ENCODE measurements around the gene CAMTA1.

Gene CAMTA1

DNA sequence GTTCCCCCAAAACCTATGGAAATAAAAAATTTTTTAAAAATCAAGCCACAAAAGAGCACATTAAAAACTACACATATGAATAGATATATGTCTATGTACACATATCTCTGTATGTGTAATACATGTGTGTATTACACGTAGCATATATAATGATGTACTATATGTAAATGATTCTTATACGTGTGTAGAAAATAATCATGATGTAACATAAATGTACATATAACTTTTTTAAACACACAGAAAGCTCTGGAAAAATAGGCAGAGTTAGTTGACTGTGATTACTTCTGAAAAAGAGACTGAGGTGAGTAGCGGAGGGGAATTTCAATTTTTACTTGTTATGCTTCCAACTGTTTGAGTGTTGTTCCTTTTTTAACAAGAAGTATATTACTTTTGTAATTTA is 405.0 kb downstream of the CAMTA1 start:
- no peak for DNase-seq (ENCODE audit: low read depth in 2 of 2)

DNA sequence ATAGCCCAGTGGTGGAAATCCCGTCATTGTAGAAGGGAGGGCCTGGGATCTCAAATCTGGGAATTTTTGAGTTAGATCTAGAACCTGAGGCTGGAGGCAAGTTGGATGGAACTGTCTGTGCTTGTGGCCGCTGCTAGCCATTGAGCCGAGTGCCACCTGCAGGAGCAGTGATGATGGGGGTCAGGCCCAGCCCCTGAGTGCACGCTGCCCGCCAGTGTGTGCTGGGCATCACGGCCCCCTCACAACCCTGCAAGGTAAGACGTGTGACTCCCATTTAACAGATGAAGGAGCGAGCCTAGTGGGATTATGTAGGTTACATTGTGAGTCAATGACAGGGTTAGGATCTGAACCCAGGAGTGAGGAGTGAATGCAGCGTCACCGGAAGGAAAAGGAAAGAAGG is 407.2 kb downstream of the CAMTA1 start:
- no peak for DNase-seq (ENCODE audit: low read depth in 2 of 2)

DNA sequence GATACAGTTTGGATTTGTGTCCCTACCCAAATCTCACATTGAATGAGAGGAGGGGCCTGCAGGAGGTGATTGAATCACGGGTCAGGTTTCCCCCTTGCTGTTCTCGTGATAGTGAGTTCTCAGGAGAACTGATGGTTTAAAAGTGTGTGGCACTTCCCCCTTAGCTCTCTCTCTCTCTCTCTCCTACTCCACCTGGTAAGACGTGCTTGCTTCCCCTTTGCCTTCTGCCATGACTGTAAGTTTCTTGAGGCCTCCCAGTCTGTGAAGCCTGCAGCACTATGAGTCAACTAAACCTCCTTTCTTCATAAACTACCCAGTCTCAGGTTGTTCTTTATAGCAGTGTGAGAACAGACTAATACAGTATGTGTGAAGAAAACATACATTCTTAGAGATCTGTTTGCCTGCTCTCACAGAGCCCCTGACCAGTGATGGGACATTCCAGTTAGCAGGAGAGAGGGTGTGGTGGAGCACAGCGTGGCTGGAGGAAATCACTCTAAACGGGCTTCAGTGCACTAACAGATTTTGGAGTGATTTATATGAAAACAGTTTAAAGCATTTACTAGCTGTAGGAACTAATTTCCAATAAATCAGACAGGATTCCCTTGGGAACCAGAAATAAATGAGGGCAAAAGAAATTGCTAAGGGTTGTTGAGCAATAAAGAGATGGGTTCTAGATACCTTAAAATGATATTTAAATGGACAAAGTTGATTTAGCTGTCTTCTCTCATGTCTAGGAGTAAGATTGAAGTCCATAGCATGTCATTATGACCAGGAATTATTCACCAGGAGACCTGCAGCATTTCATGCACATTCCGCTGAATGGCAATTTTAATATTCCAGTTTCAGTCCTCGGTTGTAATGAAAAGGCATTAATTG is 411.0 kb downstream of the CAMTA1 start:
- DNase-seq (ENCODE audit: low read depth in 2 of 2), result no peak

DNA sequence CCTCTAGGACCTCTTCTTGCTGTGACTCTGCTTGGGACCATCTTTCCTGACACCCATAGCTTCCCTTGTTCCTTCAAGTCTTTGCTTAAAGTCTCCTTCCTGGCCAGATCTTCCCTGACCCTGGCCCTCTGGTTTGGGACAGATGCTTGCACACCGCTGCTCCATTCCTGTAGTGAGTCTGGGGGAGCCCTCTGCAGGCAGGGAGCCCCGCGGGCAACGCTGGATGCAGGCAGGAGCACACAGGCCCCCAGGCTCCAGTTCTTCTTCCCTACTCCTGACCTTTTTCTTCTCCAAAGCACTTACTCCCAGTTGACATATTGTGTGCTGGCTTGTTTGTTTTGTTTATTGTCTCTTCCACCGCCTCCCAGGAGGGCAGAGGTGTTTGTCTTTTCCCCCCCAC is 413.4 kb downstream of the CAMTA1 start:
- no peak for DNase-seq (ENCODE audit: low read depth in 2 of 2)

DNA sequence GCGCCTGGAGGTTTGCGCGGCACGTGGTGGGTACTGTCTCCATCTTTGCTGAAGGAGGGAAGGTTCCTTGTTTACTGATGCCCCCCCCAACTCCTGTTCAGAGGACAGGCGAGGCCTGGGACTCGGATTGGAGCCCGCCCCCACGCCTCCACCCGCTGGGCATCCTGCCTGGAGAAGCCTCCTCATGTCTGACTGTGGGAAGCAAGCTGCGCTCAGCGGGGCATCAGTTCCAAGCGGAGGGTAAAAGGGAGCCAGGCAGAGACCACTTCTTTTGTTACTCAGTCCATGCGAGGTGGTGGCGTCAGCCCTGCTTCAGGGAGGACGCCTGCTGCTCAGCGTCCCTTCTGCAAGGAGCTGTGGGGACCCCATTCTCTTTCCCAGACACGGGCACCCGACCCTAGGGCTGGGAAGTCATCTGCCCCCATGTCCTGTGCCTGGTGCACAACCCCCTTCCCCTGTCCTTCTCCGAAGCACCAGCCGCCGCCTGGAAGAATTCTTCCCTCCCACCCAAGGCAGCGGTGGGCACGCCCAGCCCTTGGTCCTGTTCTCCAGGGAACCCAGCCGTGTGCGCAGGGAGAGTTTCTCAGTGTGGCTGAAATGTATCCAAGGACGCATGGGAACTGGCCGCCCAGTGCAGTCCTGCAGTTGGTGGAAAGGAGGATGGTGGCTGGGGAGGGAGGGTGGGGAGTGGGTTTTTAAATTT is 414.0 kb downstream of the CAMTA1 start:
- DNase-seq (ENCODE audit: low read depth in 2 of 2), result no peak

DNA sequence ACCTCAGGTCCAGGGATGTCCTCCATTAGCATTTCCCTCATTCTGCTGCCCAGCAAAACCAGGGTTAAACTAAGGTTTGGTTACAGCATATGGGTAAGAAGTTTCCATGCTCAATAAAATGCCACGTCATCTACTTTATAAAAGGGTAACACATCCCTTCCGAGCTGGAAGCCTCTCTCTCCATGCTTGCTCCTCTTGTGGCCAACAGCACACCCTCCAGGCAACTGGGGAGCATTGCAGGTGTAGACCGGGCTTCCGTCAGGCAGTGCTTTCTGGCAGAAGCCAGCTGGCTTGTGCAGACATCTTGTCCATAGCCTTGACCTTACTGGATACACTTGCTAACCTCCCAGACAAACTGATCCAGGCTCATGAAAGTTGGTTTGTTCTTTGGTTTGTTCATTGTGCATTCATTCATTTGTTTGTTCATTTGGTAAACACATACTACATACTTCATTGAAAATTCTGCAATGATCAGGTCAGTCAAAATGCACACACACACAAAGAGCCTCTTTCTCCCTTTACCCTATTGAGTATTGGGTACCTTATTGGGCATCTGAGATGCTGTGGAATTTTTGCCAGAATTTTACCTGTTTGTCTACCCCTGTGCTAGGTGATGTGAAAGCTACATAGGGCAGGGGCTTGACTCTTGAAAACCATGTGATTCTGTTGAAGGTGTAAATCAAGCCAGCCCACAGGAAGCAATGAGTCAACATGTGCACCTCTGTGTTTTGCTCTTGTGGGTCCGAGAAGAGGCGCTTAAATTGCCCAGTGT is 422.8 kb downstream of the CAMTA1 start:
- DNase-seq (ENCODE audit: low read depth in 2 of 2), result peak; percentile 8 to 18

DNA sequence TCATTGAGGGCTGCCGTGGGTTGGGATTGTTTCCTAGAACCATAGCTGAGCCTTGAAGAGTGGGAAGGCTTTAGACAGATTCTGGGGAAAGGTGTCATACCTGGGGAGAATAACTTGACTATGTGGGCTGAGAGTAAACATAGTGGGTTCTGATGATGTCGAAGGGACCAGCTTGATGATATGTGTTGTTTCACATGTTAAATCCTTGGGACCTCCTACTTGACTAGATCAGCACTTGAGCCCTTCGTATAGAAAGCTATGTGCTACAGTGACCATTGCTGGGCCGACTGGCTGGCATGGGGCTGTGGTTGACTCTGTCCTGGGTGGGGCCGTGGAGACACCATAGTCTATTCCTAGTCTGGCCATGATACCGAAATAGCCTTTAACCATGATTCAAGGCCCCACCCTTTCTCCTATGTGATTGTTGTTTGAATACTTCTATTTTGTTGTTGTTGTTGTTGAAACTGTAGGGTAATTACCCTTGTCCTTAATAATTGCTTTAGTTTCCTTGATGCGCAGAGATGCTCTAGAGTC is 423.5 kb downstream of the CAMTA1 start:
- DNase-seq (ENCODE audit: low read depth in 2 of 2), result no peak

DNA sequence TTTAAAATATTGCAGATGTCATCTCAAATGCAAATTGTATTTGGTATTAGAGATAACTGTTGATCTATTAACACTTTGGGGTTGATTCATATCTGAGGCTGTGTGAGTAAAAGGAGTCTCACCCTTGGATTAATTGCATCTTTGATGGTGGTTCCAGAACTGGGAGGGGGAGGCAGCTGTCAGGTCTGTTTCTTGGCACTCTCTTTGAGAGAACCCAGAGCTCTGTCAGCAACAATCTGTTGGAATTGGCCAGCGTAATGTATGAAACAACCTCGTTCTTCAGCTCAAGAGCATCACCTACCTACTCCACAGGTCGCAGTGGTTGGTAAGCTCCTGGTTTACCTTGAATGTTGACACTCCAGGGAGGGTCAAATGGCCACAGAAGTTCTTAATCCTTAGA is 424.1 kb downstream of the CAMTA1 start:
- no peak for DNase-seq (ENCODE audit: low read depth in 2 of 2)

DNA sequence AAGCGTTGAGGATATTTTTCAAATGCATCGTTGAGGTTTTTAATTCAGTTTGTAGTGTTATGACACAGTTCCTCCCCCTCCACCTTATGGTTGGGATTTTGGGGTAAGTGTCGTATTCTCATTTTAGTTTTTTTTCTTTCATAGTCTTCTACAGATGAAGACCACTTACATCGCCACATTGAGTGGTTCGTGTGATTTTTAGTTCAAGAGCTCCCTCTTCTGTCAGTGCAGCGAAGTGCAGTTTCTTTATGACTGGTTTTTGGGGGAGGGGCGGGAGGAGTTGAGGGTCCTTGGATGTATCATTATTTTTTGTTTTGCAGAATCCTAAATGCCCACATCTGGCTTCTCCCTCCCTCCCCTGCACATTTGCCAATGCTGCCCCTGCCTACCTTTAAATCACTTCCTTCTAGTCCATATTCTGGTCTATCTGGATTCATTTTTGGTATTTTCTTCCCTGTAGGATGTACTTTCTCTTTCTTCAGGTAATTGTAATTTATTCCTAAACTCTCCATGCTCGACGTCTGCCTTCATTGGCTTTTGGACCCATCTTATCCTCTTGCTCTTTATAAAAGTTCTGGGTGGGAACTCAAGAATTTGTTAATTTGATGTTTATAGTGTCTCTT is 433.1 kb downstream of the CAMTA1 start:
- DNase-seq (ENCODE audit: low read depth in 2 of 2), result peak; percentile 15 to 23

DNA sequence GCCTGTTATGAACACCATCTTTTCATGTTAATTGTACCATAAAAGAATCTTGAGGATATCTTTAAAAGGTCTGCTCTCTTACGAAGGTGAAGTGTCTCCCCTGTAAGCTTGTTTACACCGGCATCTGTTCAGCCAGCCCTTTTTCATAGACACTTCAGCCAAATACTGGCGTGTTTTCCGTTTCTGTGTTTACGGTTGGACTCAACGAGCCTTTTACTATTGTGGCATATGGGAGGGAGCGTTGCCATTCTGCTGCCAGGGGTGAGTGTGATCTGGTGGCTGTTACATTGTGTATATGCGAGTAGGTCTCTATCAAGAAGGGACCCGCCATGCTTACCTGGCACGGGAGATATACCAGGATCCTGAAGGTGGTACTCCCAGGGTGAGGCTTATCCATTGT is 433.8 kb downstream of the CAMTA1 start:
- no peak for DNase-seq (ENCODE audit: low read depth in 2 of 2)

DNA sequence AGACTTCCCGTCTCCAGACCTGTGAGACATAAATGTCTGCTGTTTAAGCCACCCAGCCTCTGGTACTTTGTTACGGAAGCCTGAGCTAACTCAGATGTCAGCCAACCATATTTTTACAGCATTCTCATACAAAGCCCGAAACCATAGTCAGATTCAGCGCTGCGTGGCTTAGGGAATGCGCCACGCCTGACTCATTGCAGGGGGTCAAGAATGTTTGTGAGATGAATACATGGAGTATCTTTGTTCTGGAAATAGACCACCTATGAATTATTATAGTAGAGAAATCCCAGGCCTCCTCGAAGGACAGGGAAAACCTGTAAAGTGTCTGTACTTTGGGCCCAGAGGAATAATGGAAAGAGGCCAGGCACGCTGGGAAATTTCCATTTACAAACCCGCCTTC is 434.8 kb downstream of the CAMTA1 start:
- no peak for DNase-seq (ENCODE audit: low read depth in 2 of 2)

DNA sequence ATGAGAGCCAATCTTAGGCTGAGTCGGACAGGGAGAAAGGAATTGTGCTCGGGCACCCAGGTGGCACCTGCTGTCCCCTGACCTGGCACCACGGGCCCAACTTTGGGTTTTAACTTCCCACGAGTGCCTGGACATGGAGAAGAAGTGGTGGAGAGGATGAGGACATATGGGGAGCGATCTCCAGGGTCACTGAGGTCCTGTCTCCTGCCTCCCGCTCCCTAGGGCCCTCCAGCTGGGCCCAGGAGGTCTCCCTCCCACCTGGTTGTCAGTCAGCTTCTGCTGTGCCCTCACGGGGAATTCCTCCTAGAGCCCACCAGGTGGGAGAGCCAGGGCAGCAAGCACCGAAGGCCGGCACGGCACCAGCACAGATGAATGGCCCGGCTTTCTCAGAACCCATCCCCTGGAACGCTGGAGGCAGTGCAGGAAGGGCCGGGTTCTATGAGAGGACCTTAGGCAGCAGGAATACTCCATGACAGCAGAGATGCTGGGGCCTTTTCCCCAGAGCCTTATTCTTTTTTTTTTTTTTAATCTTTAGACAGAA is 435.5 kb downstream of the CAMTA1 start:
- no peak for DNase-seq (ENCODE audit: low read depth in 2 of 2)

DNA sequence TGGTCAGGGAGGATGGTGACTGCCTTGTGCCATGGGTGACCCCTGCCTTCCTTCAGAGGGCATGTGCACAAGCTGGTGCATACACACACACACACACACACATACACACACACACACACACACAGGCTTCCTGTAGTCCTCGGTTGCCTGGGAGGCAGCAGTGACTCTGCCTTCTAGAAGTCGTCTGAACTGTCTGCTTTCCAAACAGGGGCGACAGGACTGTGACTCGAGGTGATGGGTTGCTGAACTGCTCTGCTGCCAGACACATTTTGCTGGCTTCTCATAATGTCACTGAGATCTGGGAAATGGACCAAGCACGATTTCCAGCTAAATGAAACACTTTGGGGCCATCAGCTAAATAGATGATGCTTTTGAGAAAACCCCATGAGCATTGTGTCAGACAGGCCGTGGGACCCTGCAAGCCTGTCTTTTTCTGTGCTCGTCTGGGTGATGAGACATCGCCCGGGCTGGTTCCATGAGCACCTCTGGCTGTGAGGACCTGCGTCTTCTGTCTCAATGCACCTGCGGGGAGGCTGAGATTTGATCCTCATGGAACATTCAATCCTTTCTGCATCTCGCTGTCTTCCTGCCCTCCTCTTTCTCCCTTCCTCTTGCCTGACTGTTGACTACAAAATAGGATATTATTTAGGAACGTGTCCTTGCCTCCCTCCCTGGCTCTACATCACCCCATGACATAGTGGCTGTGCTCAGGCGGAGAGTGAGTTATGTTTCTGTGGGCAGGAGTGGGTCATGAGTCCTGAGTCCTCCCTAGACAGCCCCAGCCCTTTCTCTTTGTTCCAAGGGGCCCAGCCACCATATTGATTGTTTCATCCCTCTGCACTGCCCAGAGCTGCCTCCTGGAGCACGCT is 436.8 kb downstream of the CAMTA1 start:
- no peak for DNase-seq (ENCODE audit: low read depth in 2 of 2)

DNA sequence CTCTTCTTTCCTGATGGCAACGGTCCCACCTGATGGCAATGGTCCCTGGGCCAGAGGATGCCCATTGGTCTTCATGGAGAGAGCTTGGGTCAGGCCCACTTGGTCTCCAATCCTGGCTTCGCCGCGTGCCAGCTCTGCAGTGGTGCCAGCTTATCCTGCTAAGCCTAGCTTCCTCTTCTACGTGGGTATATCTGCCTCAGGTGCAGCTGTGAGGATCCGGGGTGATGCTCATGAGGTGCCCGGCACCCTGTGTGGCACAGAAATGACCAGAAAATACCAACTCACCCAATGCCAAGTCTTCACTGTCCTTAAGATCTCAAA is 437.4 kb downstream of the CAMTA1 start:
- DNase-seq (ENCODE audit: low read depth in 2 of 2), result no peak

DNA sequence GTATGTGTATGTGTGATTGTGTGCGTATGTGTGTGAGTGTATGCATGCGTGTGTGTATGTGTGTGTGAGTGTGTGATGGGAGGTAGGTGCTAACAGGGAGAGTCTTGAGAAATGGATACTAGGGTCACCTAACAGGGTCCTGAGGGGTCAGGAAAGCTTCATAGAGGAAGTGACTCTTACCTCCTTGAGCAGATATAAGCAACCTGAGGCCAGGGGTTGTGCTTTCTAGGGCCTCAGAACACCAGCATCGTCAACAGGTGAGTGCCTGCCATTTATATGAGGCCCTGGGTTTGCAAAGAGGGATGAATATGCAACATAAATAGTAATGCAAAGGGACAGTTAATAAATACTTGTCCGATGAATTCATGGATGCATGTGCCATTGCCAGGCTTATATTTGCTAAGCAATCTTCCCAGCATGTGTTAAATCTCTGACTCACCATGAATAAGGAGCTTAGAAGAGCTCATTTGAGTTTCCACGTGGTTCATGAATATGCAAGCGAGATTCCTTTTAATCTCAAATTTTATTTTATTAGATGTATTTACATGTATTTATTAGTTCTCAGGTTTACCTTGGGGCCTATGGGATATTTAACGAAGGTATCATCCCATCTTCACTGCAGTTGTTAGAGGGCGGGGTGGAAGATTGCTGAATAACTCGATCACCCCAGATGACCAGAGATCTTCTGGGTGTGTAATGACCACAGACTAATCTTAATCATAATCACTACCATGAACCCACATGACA is 438.3 kb downstream of the CAMTA1 start:
- DNase-seq (ENCODE audit: low read depth in 2 of 2), result no peak

DNA sequence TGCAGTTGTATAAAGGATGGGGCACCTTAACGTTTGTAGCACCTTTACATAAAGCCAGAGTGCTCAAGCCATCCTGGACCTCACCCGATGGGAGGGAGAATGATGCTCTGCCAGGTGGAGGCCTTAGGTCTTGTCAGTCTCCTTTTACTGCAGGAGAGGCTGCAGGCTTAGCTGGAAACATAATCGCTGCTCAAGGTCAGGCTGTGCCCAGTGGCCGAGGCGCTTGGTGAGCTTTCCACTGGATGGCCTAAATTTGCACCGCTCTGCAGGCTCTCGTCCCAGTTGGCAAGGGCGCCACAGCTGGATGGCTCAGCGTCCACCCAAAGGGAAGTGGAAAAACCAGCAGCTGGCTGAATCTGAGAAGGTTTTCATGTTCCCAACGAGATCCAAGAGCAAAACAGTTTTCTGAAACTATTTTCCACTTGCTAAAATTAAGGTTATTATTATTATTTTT is 438.9 kb downstream of the CAMTA1 start:
- no peak for DNase-seq (ENCODE audit: low read depth in 2 of 2)

DNA sequence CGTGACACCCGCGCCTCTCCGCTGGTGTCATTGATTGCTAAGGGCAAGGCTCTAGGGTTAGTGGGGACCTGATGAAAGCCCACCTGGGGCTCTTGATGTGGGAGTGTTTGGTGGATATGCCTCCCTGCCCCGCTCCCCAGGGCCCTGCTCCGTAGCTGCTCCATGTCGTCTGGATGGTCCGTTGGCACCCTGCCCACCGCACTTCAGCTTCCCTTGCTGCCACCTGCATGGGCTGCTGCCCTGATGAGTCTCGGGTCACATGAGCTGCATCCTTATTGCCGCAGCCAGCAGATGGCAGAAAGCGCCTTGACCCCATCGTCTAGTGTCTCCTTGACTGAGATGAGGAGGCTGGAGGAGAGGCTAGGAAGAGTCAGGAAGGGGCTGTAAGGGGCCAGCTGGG is 439.4 kb downstream of the CAMTA1 start:
- no peak for DNase-seq (ENCODE audit: low read depth in 2 of 2)

DNA sequence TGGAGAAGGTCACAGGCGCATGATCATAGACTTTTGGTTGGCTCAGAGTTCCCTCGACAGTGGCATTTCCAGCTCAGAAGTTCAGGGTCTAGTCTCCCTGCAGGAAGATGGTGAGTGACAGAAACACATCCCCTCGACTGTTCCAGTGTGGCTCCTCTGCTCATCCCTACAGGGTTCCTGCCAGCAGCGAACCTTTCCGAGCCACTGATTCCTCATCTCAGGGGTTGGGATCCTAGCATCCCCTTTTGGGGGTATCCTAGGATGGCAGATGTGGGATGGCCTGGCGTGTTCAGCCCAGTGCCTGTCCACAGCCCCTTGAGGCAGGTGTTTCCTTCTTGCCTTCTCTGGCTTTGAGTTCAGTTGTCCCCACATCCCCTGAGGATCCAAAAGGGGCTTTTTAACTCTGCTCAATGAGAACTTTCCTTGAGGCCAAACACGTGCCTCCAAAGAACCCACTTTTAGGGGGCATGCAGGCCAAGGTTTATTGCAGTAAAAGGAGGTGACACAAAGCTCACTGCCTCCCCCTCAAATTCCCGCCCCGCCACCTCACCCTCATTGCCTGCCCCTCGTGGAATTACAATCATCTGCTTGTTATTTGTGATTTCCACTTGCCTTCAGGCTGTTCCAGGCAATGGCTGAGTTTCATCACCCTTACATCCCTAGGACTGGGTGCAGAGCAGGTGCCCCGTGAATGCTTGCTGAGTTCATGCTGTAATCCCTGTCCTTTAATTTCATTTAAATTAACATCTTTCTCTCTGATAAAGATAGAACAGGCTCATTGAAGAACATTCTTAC is 440.7 kb downstream of the CAMTA1 start:
- no peak for DNase-seq (ENCODE audit: low read depth in 2 of 2)

DNA sequence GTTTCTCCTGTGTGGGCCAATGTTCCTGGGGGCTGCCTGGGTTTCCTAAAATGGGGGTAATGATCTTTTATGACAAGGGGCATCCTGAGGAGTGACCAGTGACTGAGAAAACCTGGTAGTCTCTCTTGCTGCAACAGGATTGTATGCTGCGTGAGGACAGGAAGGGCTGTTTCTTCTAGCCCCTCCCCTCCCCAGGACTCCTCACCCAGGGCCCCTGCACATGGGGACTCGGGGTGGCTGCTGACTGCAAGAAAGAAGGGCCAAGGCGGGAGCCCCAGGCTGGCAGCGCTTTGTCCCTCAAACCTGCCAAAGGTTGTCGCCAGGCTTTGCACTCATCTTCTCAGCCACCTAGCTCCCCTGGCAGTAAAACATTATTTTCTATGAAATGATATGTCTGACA is 442.4 kb downstream of the CAMTA1 start:
- no peak for DNase-seq (ENCODE audit: low read depth in 2 of 2)

Data from stimulated activated CD4-positive, alpha-beta T cell treated with anti-CD3 and anti-CD28 coated beads, Interleukin-4, amount 100 ng/mL, for 48 hours (primary cell).